A549 treated with AZD2906 at 1 μM for 4 hours (cell line): Measurements from ENCODE around the gene SP8. TPM values are rescaled to one million over a fixed set of nuclear protein-coding genes. Genes with fewer than 3 reads are reported as not detected.

Experiments used
- total RNA-seq: library from RNA; stranded (reverse); fragments of 200-300 nt; extraction: Qiagen RNA extraction; gene quantifications from 5 replicates; pipeline ENCODE4 v1.2.3, GENCODE V29; 2022

Gene SP8
- total RNA-seq = not detected in 5 replicates

GRCh38 chr7:20786779-20787659 lies at the start of gene SP8:
SP8 (minus strand) TSS chr7:20786886; CDS start chr7:20786798, 88 bp downstream.

Other genes starting within 250 kb of the SP8 start
- gene ABCB5, start 171.2 kb downstream of the SP8 start, total RNA-seq = not detected in 5 replicates